HG03520 (cell line): Measurements from ENCODE around the gene YIF1A.
A peak's percentile ranks its signal among the peaks of the same experiment; 100 is the strongest.
"Not testable (repeated sequence)": the region's sequence is repeated elsewhere in the genome, so short reads cannot be mapped to it uniquely, and the experiment has no call there.

Experiments
- ATAC-seq: cut with Tn5 transposase; IDR thresholded peaks from one replicate; pipeline ENCODE4 v1.9.1; 2021; ENCODE audit warnings: mild to moderate bottlenecking, moderate library complexity; ENCODE audit not compliant: unreplicated experiment

The YIF1A gene

GRCh38 chr11:66272596-66272995 is 16.3 kb downstream of the YIF1A start:
- ATAC-seq = no peak

DNA sequence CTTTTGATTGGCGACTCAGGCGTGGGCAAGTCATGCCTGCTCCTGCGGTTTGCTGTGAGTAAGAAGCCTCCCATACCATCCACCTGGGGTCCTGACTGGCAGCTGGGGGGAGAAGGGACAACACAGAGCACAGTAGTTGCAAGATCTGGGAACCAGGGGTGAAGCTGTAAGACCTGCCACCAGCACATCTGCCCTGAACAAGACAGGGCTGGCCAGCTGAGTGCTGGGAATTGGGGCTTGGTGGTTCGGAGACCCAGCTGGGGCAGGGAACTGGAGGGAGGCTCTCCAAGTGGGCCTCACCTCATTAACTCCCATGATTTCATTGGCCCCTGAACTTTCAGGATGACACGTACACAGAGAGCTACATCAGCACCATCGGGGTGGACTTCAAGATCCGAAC is 17.1 kb downstream of the YIF1A start:
- no peak for ATAC-seq

DNA sequence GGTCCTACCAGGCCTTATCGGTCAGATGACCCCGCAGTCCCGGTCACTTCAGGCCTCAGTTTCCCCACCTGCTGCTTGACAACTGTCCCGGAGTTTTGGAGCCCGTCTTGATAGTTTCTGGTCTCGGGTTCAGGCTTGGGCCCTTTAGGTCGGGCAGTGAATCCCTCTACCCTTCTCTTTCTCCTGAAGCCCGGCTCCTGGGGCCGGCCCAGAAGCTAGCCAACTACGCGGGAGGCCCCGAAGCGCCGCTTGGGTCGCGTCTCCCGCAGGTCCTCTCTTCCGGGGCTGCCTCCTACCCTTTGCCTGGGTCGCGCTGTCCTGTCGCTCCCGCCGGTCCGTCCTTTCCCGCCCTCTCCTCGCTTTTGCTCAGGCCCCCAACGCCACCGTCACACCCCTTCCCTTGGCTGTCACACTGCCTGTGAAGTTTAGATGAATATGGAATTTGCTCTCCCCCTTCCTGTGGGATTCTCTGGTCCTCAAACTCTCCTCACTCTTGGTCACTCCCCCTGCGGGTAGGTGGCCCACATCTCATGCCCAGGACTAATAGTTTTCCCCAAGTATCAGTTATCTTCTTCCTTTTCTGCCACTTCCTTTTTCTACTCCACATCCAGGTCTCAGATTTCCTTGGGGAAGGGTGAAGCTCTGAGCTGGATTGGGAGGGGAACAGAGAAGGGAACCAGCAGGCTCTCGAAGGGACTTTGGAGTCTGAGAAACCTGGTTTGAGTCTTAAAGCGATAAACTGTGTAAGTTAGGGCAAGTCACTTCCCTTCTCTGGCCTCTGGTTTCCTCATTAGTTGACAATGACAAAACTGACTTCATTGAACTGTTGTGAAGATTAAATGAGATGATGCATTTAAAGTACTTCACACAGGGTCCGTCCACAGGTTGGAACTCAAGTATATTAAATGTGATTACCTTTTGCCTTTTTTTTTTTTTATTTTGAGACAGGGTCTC is 19.7 kb downstream of the YIF1A start:
- no peak for ATAC-seq

GRCh38 chr11:66268244-66268951 is 20.5 kb downstream of the YIF1A start, which contains the start of gene RAB1B:
TSS of gene RAB1B (plus strand) at chr11:66268639. CDS start at chr11:66268680, 41 bp downstream.
- ATAC-seq = peak; percentile 78

DNA sequence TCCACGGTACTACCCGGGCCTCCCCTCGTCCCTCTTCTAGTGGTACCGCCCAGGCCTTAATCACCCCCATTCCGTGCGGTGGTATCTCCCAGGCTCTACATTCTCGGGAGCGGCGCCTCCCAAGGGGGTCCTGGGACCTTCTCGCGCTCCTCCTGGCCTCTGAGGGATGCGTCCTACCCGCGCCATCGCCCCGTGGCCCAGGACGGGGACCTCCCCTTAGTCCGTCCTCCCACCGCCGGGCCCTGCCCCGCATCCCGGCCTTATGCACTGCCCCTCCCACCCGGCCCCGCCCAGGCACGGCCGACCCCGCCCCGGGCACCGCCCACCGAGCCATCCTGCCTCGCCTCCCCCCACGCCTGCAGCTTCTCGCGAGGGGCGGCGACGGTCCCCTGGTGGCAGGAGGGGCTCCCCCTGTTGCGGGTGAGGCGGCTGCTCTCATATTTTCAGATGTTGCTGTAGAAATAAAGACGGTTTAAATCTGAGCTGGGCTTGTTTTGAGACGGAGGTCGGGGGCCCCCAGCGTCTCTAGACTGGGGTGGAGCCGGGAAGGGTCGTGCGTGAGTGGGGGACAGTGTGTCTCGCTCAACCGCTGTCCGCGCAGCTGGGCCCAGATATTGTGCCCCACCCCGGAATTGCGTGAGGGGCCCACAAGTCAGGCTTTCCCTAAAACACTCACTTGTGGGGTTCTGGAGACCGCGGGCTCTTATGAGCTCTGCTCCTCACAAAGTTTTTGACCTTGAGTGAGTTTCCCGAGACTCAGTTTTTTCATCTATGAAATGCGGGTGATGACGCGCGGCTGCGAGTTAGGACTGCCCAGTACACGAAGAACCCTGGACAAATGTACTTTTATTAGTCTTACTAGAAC is 21.3 kb downstream of the YIF1A start:
- peak; percentile 26 for ATAC-seq

DNA sequence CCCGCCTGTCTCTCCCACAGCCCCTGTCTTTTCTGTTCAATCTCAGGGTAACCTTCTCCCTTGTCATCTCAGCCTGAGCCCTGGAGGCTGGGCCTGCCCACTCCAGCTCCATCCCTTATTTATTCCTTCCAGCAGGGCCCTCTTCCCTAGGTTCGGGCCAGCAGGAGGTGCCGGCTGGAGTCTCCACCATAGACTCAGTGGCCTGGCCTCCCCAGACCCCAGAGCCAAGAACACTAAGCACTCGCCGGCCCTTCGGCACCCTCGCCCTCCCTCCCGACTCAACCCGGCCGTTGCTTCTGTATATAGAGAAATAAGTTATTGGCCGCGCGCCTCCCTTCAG is 21.9 kb downstream of the YIF1A start:
- no peak for ATAC-seq

DNA sequence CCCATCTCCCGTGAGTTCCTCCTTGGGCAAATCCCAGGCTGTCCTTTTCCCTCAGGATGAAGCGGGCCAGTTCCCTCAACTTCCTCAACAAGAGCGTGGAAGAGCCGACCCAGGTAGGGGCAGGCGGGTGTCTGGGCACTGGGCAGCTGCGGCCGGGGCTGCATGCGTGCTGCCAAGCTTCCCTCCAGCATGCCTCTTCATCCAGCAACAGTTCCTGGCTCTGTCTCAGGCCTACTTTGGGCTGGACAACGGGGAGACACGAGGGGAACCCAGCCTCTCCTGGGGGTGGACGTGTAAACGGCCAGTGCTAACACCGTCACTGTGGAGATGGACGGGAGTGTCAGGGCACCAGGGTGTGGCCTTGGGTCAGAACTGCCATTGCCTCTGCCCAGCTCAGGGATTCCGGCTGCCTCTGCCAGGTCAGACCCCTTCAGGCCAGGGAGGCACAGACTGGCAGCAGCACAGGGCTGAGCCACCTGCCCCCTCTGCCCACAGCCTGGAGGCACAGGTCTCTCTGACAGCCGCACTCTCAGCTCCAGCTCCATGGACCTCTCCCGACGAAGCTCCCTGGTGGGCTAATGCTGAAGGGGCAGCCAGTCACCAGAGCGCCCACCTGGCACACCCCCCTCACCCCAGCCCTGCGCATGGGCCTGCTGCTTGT is 22.4 kb downstream of the YIF1A start:
- no peak for ATAC-seq

DNA sequence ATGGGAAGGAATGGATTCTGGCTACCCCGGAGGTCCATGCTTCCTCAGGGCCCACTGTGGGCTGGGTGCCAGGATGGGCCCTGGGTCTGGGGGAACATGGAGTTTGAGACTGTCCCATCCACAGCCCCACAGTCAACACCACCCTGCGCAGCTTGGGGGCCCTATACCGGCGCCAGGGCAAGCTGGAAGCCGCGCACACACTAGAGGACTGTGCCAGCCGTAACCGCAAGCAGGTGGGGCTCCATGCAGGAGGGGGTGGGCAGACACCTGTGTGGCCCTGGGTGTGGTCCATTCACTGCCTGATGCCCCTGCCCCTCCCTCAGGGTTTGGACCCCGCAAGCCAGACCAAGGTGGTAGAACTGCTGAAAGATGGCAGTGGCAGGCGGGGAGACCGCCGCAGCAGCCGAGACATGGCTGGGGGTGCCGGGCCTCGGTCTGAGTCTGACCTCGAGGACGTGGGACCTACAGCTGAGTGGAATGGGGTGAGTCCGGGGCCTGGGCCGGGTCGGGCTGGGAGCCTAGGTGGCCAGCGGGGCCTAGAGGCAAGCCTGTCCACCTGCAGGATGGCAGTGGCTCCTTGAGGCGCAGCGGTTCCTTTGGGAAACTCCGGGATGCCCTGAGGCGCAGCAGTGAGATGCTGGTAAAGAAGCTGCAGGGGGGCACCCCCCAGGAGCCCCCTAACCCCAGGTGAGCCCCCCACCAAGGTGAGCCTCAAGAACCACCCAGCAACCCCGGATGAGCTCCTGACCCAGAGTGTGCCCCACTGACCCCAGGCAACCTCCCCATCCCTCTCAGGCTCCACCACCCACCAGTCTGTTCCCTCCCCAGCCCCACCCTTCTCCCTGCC is 23.2 kb downstream of the YIF1A start:
- no peak for ATAC-seq

DNA sequence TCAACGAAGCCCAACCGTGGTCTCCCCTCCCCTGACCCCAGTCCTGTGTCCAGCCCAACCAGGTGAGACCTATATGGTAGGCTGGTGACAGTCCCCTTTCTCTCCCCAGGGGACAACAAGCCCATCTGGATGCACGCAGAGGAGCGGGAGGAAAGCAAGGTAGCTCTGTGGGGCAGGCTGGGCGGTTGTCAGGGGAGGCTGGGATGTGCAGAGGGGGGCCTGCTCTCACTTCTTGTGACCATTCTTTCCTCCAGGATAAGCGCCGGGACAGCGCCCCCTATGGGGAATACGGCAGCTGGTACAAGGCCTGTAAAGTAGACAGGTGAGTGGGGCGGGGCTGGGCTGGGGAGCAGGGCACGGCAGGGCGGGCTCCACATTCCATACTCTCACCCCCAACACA is 24.0 kb downstream of the YIF1A start:
- no peak for ATAC-seq

GRCh38 chr11:66264383-66264782 is 24.6 kb downstream of the YIF1A start:
- no peak for ATAC-seq

DNA sequence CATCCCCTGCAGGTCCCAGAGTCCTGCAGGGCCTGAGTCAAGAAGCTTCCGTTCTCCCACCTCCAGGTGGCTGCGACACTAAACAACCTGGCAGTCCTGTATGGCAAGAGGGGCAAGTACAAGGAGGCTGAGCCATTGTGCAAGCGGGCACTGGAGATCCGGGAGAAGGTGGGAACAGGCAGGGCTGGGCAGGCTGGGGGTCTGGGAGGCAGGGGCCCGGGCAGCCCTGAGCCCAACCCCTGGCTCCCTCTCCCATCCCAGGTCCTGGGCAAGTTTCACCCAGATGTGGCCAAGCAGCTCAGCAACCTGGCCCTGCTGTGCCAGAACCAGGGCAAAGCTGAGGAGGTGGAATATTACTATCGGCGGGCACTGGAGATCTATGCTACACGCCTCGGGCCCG is 25.2 kb downstream of the YIF1A start:
- ATAC-seq = no peak

DNA sequence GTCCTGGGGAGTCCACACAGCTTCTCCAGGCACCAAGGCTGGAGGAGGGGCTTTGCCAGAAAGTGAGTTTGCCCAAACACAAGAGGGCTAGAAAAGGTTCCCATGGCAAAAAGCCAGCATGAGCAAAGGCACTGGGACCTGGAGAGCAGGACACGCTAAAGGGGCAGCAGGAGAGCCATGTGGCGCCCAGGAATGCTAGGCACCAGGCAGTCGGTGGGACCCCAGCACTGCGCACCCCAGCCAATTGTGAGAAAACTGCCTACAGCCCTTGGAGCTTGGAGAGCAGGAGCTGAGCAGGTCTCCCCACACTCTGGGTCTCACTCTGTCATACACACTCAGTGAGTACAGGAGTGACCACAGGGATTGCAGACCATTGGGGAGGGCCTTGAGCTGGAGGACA is 25.7 kb downstream of the YIF1A start:
- no peak for ATAC-seq

GRCh38 chr11:66262696-66263095 is 26.2 kb downstream of the YIF1A start:
- no peak for ATAC-seq

- no peak for ATAC-seq
These were observed 26.8 kb downstream of the YIF1A start for GRCh38 chr11:66262191-66262590.

DNA sequence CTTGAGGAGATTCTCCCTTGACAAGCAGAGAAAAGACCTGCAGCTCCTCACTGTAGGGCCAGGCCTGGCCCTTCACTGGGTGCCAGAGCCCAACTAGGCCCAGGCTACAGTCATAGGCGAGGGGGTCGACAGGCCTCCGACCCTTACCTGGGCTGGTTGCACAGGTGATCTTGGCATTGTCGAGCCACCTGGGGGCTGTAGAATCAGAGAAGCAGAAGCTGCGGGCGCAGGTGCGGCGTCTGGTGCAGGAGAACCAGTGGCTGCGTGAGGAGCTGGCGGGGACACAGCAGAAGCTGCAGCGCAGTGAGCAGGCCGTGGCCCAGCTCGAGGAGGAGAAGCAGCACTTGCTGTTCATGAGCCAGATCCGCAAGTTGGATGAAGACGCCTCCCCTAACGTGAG is 27.4 kb downstream of the YIF1A start:
- no peak for ATAC-seq

DNA sequence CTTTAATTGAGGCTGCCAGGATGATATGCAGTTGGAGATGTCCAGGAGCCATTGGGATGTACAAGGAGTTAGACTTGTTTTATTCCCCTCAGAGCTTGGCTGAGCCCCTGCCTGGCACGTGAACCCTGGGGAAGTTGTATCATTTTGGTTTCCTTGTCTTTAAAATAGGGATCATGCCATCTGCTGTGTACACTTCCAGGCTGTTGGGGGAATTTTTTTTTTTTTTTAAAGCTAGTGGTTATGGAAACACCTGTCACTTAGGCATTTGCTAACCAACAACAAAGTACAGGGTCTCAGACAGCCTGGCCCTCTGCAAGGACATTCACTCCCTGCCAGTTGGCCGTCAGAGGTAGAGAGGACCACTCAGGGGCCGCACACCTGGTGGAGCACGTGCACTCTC is 29.0 kb downstream of the YIF1A start:
- ATAC-seq = no peak

DNA sequence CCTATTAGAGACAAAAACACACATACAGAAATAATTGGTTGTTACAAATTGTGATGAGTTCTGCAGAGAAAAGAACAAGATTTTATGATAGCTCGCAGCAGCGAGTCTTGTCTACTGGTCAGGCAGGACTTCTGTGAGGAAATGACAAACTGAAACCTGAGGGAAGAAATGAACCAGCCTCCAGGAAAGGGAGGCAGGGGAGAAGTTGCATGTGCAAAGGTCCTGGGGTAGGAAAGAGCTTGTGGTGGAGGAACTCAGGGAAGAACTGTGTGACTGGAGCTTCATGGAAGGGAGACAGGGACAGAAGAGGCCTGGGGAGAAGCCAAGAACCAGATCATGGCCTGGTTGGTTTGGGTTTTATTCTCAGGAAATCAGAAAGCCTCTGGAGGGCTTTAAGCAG is 29.7 kb downstream of the YIF1A start:
- no peak for ATAC-seq

GRCh38 chr11:66258473-66258893 is 30.5 kb downstream of the YIF1A start:
- ATAC-seq = peak; percentile 4

DNA sequence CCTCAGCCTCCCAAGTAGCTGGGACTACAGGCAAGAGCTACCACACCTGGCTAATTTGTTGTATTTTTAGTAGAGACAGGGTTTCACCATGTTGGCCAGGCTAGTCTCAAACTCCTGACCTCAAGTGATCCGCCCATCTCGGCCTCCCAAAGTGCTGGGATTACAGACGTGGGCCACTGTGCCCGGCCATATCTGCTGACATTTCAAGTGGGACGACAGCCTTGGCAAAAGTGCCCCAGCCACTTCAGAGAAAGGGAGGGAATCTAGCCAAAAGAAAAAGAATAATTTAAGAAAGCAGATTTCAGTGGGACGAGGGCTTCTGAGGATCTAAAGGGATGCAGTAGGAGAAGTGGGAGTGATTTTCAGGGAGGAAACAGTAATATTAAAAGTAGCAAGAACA is 35.9 kb downstream of the YIF1A start:
- not testable (repeated sequence) for ATAC-seq

DNA sequence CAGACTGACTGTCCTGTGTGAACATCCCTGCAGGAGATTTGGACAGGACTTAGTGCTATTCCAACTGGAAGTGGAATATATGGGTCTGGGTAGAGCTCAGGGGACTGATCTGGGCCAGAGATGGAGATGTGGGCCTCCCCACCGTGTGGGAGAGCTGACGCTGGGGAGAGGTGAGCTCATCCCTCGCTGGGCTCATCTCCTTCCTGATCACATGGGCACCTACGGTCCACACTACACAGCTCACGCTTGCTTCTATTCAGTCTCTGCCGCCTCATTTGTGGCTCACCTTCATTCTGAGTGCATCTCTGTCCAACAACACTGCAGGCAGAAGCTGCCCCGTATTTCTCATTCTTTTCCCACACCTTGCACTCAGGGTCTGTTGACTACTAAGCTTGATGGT is 37.1 kb downstream of the YIF1A start:
- no peak for ATAC-seq
